ENCODE data around the gene MAN1C1.

GRCh38 chr1:25599969-25600610 lies 16.5 kb upstream of the MAN1C1 start:
- TF ChIP-seq CTCF (IDR thresholded peaks at IDR 0.05; ENCODE audit: poor library complexity, severe bottlenecking): no peak
- no peak for TF ChIP-seq EP300 (conservative IDR thresholded peaks at IDR 0.05; ENCODE audit: poor library complexity, severe bottlenecking)
- TF ChIP-seq, protein P1, sequence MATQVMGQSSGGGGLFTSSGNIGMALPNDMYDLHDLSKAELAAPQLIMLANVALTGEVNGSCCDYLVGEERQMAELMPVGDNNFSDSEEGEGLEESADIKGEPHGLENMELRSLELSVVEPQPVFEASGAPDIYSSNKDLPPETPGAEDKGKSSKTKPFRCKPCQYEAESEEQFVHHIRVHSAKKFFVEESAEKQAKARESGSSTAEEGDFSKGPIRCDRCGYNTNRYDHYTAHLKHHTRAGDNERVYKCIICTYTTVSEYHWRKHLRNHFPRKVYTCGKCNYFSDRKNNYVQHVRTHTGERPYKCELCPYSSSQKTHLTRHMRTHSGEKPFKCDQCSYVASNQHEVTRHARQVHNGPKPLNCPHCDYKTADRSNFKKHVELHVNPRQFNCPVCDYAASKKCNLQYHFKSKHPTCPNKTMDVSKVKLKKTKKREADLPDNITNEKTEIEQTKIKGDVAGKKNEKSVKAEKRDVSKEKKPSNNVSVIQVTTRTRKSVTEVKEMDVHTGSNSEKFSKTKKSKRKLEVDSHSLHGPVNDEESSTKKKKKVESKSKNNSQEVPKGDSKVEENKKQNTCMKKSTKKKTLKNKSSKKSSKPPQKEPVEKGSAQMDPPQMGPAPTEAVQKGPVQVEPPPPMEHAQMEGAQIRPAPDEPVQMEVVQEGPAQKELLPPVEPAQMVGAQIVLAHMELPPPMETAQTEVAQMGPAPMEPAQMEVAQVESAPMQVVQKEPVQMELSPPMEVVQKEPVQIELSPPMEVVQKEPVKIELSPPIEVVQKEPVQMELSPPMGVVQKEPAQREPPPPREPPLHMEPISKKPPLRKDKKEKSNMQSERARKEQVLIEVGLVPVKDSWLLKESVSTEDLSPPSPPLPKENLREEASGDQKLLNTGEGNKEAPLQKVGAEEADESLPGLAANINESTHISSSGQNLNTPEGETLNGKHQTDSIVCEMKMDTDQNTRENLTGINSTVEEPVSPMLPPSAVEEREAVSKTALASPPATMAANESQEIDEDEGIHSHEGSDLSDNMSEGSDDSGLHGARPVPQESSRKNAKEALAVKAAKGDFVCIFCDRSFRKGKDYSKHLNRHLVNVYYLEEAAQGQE (IDR thresholded peaks at IDR 0.05; ENCODE audit: borderline replicate concordance): no peak
- TF ChIP-seq MXI1 (conservative IDR thresholded peaks at IDR 0.05; ENCODE audit: poor library complexity, severe bottlenecking): no peak
- TF ChIP-seq POLR2AphosphoS5 (IDR thresholded peaks at IDR 0.05): no peak
- no peak for TF ChIP-seq EZH2 (IDR thresholded peaks at IDR 0.05; ENCODE audit: borderline replicate concordance, insufficient read depth, low read length, poor library complexity, severe bottlenecking)
- no peak for TF ChIP-seq RAD21 (conservative IDR thresholded peaks at IDR 0.05)
- TF ChIP-seq TAF1 (IDR thresholded peaks at IDR 0.05; ENCODE audit: low read depth): no peak
